ENCODE measurements around the gene VASH2.

The VASH2 gene

GRCh38 chr1:212930986-212931678 is 19.2 kb upstream of the VASH2 start:
- DNase-seq (ENCODE audit: low read depth), result no peak

GRCh38 chr1:212933815-212934471 is 16.4 kb upstream of the VASH2 start:
- no peak for DNase-seq (ENCODE audit: low read depth)

GRCh38 chr1:212935387-212935981 is 14.9 kb upstream of the VASH2 start:
- DNase-seq (ENCODE audit: low read depth), result no peak

GRCh38 chr1:212937034-212937433 is 13.3 kb upstream of the VASH2 start:
- DNase-seq (ENCODE audit: low read depth), result no peak

- no peak for DNase-seq (ENCODE audit: low read depth)
Observed at GRCh38 chr1:212938846-212939245, 11.5 kb upstream of the VASH2 start.

GRCh38 chr1:212941452-212941851 is 8.9 kb upstream of the VASH2 start:
- no peak for DNase-seq (ENCODE audit: low read depth)

- DNase-seq (ENCODE audit: low read depth), result no peak
Observed at GRCh38 chr1:212942679-212943392, 7.5 kb upstream of the VASH2 start.

- DNase-seq (ENCODE audit: low read depth), result no peak
Observed at GRCh38 chr1:212943393-212943710, 7.0 kb upstream of the VASH2 start.

GRCh38 chr1:212944229-212944901 is 6.0 kb upstream of the VASH2 start:
- DNase-seq (ENCODE audit: low read depth), result no peak

- no peak for DNase-seq (ENCODE audit: low read depth)
Observed at GRCh38 chr1:212945056-212945455, 5.3 kb upstream of the VASH2 start.

- DNase-seq (ENCODE audit: low read depth), result no peak
Observed at GRCh38 chr1:212945463-212946160, 4.7 kb upstream of the VASH2 start.

- no peak for DNase-seq (ENCODE audit: low read depth)
Observed at GRCh38 chr1:212946872-212947271, 3.5 kb upstream of the VASH2 start.

- no peak for DNase-seq (ENCODE audit: low read depth)
Observed at GRCh38 chr1:212949771-212950170, 570 bp upstream of the VASH2 start.

GRCh38 chr1:212951126-212951946 is 995 bp downstream of the VASH2 start:
- DNase-seq (ENCODE audit: low read depth), result no peak

- DNase-seq (ENCODE audit: low read depth), result no peak
Observed at GRCh38 chr1:212951947-212952640, 1.8 kb downstream of the VASH2 start.

- DNase-seq (ENCODE audit: low read depth), result no peak
Observed at GRCh38 chr1:212952641-212952976, 2.3 kb downstream of the VASH2 start.

GRCh38 chr1:212953321-212953720 is 3.0 kb downstream of the VASH2 start:
- DNase-seq (ENCODE audit: low read depth), result no peak

- no peak for DNase-seq (ENCODE audit: low read depth)
Observed at GRCh38 chr1:212954514-212954913, 4.2 kb downstream of the VASH2 start.

GRCh38 chr1:212955098-212955497 is 4.8 kb downstream of the VASH2 start:
- no peak for DNase-seq (ENCODE audit: low read depth)

- no peak for DNase-seq (ENCODE audit: low read depth)
Observed at GRCh38 chr1:212955961-212956620, 5.8 kb downstream of the VASH2 start.
